ENCODE results near the gene MRPL38. TPM values are rescaled to one million over a fixed set of nuclear protein-coding genes. Genes with fewer than 3 reads are reported as not detected.
"Not testable (repeated sequence)": the region's sequence is repeated elsewhere in the genome, so short reads cannot be mapped to it uniquely, and the experiment has no call there.

MRPL38 gene
- total RNA-seq, 1 experiment from 2014 or later, result 127 TPM

DNA sequence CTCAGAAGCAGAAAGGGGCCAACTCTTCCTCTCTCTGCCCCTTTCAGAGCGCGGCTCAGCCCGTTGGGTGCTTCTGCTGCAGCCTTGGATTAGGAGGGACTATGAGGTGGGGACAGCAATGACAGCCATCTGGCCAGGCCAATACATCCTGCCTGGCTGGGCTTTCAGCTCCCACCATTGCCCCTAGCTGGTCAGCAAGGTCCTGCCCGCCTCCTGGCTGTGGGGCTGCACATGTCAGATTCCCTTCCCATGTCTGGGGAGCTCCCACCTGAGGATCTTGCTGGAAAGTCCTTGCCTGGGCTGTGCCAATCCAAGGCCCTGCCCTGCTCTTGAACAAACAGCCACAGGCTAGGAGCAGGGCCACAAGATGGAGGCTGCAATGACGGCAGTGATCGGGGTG, 16.2 kb downstream of the MRPL38 start:
- Histone ChIP-seq H3K4me3 (no peak overlapping the region), H3K4me1 (replicated peaks; ENCODE audit: insufficient read depth) (no peaks in the 10 kb centered on the region), H3F3A (ENCODE audit: insufficient read depth, low read depth) (peaks cover 11% of the 10 kb centered on the region; the same call in 1 of the 2 replicates), H4K20me1 (ENCODE audit: insufficient read depth) (no peaks in the 10 kb centered on the region), H3K36me3 (ENCODE audit: low read depth) (no peaks in the 10 kb centered on the region; the same call in 1 of the 2 replicates), H3K4me2 (no peak overlapping the region), H2AFZ (no peak overlapping the region), H3K27me3 (ENCODE audit: insufficient read depth, low read depth) (no peaks in the 10 kb centered on the region), H3K27ac (no peak overlapping the region), H3K79me2 (ENCODE audit: low read depth) (no peaks in the 10 kb centered on the region), H3K9me3 (ENCODE audit: insufficient read depth, low read depth) (no peaks in the 10 kb centered on the region), H3K9me2 (ENCODE audit: insufficient read depth) (no peaks in the 10 kb centered on the region)
- POLR2A ChIA-PET (ENCODE audit: unreplicated experiment), result interaction anchor here (0.6 kb wide), 1 partner anchor 114 kb away, joined by 3 read pairs; no protein-coding TSS in a partner anchor
- BruUV-seq (replicated peaks), result no TSS peak
- no peak for DNase-seq
- TF ChIP-seq, protein P1, sequence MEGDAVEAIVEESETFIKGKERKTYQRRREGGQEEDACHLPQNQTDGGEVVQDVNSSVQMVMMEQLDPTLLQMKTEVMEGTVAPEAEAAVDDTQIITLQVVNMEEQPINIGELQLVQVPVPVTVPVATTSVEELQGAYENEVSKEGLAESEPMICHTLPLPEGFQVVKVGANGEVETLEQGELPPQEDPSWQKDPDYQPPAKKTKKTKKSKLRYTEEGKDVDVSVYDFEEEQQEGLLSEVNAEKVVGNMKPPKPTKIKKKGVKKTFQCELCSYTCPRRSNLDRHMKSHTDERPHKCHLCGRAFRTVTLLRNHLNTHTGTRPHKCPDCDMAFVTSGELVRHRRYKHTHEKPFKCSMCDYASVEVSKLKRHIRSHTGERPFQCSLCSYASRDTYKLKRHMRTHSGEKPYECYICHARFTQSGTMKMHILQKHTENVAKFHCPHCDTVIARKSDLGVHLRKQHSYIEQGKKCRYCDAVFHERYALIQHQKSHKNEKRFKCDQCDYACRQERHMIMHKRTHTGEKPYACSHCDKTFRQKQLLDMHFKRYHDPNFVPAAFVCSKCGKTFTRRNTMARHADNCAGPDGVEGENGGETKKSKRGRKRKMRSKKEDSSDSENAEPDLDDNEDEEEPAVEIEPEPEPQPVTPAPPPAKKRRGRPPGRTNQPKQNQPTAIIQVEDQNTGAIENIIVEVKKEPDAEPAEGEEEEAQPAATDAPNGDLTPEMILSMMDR (conservative IDR thresholded peaks at IDR 0.05), result no peak
- no peak for TF ChIP-seq EZH2 (IDR thresholded peaks at IDR 0.05; ENCODE audit: low read depth)
- intact Hi-C loops (cut with micrococcal nuclease; ENCODE audit: unreplicated experiment), result no loop called here
- CTCF ChIA-PET, result no interaction called here

DNA sequence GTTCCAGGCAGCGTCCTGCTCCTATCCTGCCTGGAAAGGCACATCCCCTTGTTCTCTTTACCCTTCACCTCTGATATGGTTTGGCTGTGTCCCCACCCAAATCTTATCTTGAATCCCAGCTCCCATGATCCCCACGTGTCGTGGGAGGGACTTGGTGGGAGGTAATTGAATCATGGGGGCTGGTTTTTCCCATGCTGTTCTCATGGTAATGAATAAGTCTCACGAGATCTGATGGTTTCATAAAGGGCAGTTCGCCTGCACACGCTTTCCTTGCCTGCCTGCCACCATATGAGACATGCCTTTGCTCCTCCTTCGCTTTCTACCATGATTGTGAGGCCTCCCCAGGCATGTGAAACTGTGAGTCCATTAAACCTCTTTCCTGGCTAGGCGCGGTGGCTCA, 18.8 kb downstream of the MRPL38 start:
- DNase-seq; POLR2A ChIA-PET (ENCODE audit: unreplicated experiment); intact Hi-C loops (cut with micrococcal nuclease; ENCODE audit: unreplicated experiment); H3K27me3 ChIP-seq (ENCODE audit: insufficient read depth, low read depth); H3K27ac ChIP-seq; CTCF ChIA-PET; H4K20me1 ChIP-seq (ENCODE audit: insufficient read depth); H3K4me3 ChIP-seq; H3K4me1 ChIP-seq (replicated peaks; ENCODE audit: insufficient read depth); H3K36me3 ChIP-seq (ENCODE audit: low read depth); BruUV-seq (replicated peaks); H2AFZ ChIP-seq; H3K79me2 ChIP-seq (ENCODE audit: low read depth); H3K9me3 ChIP-seq (ENCODE audit: insufficient read depth, low read depth); H3K9me2 ChIP-seq (ENCODE audit: insufficient read depth); H3K4me2 ChIP-seq: not testable (repeated sequence)
- H3F3A ChIP-seq (ENCODE audit: insufficient read depth, low read depth), result peaks cover 15% of the 10 kb centered on the region; the same call in 1 of the 2 replicates

GRCh38 chr17:75885431-75885830, 19.3 kb downstream of the MRPL38 start:
- Histone ChIP-seq H3K4me3 (no peak overlapping the region), H3K4me2 (no peak overlapping the region), H3K9me3 (ENCODE audit: insufficient read depth, low read depth) (no peaks in the 10 kb centered on the region), H3K36me3 (ENCODE audit: low read depth) (no peaks in the 10 kb centered on the region; the same call in 1 of the 2 replicates), H3K27ac (no peak overlapping the region), H3K79me2 (ENCODE audit: low read depth) (no peaks in the 10 kb centered on the region), H3K27me3 (ENCODE audit: insufficient read depth, low read depth) (no peaks in the 10 kb centered on the region), H3K4me1 (replicated peaks; ENCODE audit: insufficient read depth) (no peaks in the 10 kb centered on the region), H2AFZ (no peak overlapping the region), H3K9me2 (ENCODE audit: insufficient read depth) (no peaks in the 10 kb centered on the region), H4K20me1 (ENCODE audit: insufficient read depth) (no peaks in the 10 kb centered on the region), H3F3A (ENCODE audit: insufficient read depth, low read depth) (peaks cover 12% of the 10 kb centered on the region; the same call in 1 of the 2 replicates)
- ChIA-PET POLR2A (ENCODE audit: unreplicated experiment) (no interaction called here), CTCF (no interaction called here)
- TF ChIP-seq, protein P1 (conservative IDR thresholded peaks at IDR 0.05), result no peak
- no peak for TF ChIP-seq EZH2 (IDR thresholded peaks at IDR 0.05; ENCODE audit: low read depth)
- no peak for DNase-seq
- intact Hi-C loops (cut with micrococcal nuclease; ENCODE audit: unreplicated experiment), result no loop called here
- BruUV-seq (replicated peaks), result no TSS peak

All from PC-9 (cell line).